ENCODE measurements around the gene RBM28.

- TF ChIP-seq, protein P1, sequence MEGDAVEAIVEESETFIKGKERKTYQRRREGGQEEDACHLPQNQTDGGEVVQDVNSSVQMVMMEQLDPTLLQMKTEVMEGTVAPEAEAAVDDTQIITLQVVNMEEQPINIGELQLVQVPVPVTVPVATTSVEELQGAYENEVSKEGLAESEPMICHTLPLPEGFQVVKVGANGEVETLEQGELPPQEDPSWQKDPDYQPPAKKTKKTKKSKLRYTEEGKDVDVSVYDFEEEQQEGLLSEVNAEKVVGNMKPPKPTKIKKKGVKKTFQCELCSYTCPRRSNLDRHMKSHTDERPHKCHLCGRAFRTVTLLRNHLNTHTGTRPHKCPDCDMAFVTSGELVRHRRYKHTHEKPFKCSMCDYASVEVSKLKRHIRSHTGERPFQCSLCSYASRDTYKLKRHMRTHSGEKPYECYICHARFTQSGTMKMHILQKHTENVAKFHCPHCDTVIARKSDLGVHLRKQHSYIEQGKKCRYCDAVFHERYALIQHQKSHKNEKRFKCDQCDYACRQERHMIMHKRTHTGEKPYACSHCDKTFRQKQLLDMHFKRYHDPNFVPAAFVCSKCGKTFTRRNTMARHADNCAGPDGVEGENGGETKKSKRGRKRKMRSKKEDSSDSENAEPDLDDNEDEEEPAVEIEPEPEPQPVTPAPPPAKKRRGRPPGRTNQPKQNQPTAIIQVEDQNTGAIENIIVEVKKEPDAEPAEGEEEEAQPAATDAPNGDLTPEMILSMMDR (conservative IDR thresholded peaks at IDR 0.05; ENCODE audit: low read depth, low read length) = no peak
- no peak for TF ChIP-seq EZH2 (IDR thresholded peaks at IDR 0.05; ENCODE audit: borderline replicate concordance, low read depth, low read length, poor library complexity, severe bottlenecking)
Measured at GRCh38 chr7:128255271-128255670, 88.4 kb downstream of the RBM28 start.

Data from A673 (cell line).